ENCODE results near the gene SNRPA. TPM values are rescaled to one million over a fixed set of nuclear protein-coding genes. Genes with fewer than 3 reads are reported as not detected.
A peak's percentile ranks its signal among the peaks of the same experiment; 100 is the strongest.

Gene SNRPA
- total and polyA plus RNA-seq, 2 donors (not counting 1 experiment from before 2014, with no cell fraction given), result 92.0 to 147 TPM

DNA sequence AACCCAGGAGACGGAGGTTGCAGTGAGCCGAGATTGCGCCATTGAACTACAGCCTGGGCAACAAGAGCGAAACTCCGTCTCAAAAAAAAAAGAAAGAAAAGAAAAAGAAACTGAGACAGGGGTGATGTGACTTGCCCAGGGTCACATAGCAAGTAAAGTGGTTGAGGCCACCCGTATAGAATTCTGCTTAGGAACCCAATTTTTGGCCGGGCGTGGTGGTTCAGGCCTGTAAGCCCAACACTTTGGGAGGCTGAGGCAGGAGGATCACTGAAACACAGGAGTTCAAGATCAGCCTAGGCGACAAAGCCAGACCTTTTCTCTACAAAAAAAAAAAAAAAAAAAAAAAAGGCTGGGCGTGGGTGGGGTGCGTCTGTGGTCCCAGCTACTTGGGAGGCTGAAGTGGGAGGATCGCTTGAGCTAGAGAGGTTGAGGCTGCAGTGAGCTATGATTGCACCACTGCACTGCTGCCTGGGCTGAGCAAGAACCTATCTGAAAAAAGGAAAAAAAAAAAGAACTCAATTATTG is 1.3 kb downstream of the SNRPA start:
- H3K9me3 Mint-ChIP-seq (ENCODE audit: insufficient read depth), result no peaks in the 10 kb centered on the region

More for the DNA sequence above, 1.3 kb downstream of the SNRPA start:
- Mint-ChIP-seq H3K4me1 (peaks cover 58% of the 10 kb centered on the region), H3K27ac (peak overlapping the region; percentile 95), H3K4me3 (peak overlapping the region; percentile 93), H3K27me3 (no peaks in the 10 kb centered on the region)
- ATAC-seq (ENCODE audit: low read depth) (no peak), DNase-seq (no peak)
- Histone ChIP-seq H3K9ac (ENCODE audit: low read length) (peak overlapping the region; percentile 96), H3K79me2 (ENCODE audit: control insufficient read depth, insufficient read depth, low read length) (peaks cover 74% of the 10 kb centered on the region), H4K20me1 (ENCODE audit: control insufficient read depth, insufficient read depth, low read length, poor library complexity, severe bottlenecking) (peaks cover 39% of the 10 kb centered on the region), H3K36me3 (replicated peaks in 1 of 2; ENCODE audit: control extremely low read depth in 1 of 2, control insufficient read depth in 1 of 2, extremely low read depth in 1 of 2, insufficient read depth in 2 of 2, low read length in 1 of 2) (peaks cover 12 to 29% of the 10 kb centered on the region in 2 experiments), H2AFZ (ENCODE audit: insufficient read depth, low read depth, low read length, poor library complexity, severe bottlenecking) (no peak overlapping the region), H3K4me2 (replicated peaks; ENCODE audit: low read depth, low read length, poor library complexity, severe bottlenecking) (peak overlapping the region; percentile 82), H3K27ac (ENCODE audit: low read length in 2 of 2) (peak overlapping the region in 1 of 2 donors; percentile 95), H3K9me3 (ENCODE audit: control extremely low read depth in 1 of 3, control insufficient read depth in 2 of 3, insufficient read depth in 1 of 3, low read length in 2 of 3) (no peaks in the 10 kb centered on the region), H3K4me1 (ENCODE audit: control insufficient read depth in 2 of 2, insufficient read depth in 2 of 2, low read length in 2 of 2) (peaks cover 47 to 71% of the 10 kb centered on the region in 2 donors), H3K27me3 (replicated peaks in 1 of 4; ENCODE audit: control extremely low read depth in 1 of 4, control insufficient read depth in 3 of 4, insufficient read depth in 4 of 4, low read length in 3 of 4) (no peaks in the 10 kb centered on the region), H3K4me3 (ENCODE audit: control extremely low read depth in 1 of 5, extremely low read depth in 1 of 5, insufficient read depth in 1 of 5, low read depth in 2 of 5, low read length in 4 of 5) (peak overlapping the region in 4 of 5 experiments; percentile 77 to 98 (median 88))
- CTCF ChIA-PET, result interaction anchor here (0.7 to 3.0 kb wide), 7 partner anchors 25 to 388 kb away, joined by 3 to 13 read pairs (median 5); partner anchors contain the start of gene RAB4B
- TF ChIP-seq EZH2 (IDR thresholded peaks at IDR 0.05; ENCODE audit: borderline replicate concordance, insufficient read depth, low read depth, low read length, poor library complexity, severe bottlenecking), result no peak
- TF ChIP-seq, protein P1, sequence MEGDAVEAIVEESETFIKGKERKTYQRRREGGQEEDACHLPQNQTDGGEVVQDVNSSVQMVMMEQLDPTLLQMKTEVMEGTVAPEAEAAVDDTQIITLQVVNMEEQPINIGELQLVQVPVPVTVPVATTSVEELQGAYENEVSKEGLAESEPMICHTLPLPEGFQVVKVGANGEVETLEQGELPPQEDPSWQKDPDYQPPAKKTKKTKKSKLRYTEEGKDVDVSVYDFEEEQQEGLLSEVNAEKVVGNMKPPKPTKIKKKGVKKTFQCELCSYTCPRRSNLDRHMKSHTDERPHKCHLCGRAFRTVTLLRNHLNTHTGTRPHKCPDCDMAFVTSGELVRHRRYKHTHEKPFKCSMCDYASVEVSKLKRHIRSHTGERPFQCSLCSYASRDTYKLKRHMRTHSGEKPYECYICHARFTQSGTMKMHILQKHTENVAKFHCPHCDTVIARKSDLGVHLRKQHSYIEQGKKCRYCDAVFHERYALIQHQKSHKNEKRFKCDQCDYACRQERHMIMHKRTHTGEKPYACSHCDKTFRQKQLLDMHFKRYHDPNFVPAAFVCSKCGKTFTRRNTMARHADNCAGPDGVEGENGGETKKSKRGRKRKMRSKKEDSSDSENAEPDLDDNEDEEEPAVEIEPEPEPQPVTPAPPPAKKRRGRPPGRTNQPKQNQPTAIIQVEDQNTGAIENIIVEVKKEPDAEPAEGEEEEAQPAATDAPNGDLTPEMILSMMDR (IDR thresholded peaks at IDR 0.05), result no peak
- intact Hi-C loops (cut with micrococcal nuclease), result loop anchor here (5.0 kb wide), 1 partner anchor 510 kb away; the partner anchor contains the start of gene HNRNPUL1
- 73% methylated on average over 8 of the region's 12 CpGs for WGBS (ENCODE audit: insufficient coverage)
- POLR2A ChIA-PET, result interaction anchor here (1.1 to 4.7 kb wide), 2 partner anchors 25 to 88 kb away, joined by 4 to 99 read pairs; partner anchors contain the start of genes MIA and RAB4B

All from B cell (primary cell).